Measurements from ENCODE around the gene MMP10.
"Not testable (repeated sequence)": the region's sequence is repeated elsewhere in the genome, so short reads cannot be mapped to it uniquely, and the experiment has no call there.

MMP10 gene

GRCh38 chr11:102781676-102782075, 1.2 kb upstream of the MMP10 start:
- DNase-seq = no peak

- DNase-seq = no peak
These were observed 4.0 kb downstream of the MMP10 start for GRCh38 chr11:102776454-102776853.

DNA sequence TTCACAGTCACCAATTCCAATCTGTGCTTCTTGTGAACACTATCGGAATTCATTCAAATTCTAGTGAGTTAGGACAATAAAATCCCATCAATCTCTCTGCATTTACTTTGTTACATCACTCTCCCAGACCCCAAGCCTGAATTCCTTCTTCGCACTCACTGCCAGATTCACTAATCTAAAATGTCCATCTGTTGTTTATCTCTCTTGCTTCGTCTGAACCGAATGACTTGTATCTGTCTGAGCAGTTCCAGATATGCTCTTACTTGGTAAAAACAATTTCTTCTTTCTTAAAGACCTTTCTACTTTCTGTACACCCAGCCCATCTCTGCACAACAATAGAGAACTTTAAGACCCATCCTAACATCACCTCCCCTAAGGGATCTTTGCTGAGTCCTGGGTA, 7.0 kb downstream of the MMP10 start:
- no peak for DNase-seq

- no peak for DNase-seq
These were observed 9.1 kb downstream of the MMP10 start for GRCh38 chr11:102771351-102771750.

DNA sequence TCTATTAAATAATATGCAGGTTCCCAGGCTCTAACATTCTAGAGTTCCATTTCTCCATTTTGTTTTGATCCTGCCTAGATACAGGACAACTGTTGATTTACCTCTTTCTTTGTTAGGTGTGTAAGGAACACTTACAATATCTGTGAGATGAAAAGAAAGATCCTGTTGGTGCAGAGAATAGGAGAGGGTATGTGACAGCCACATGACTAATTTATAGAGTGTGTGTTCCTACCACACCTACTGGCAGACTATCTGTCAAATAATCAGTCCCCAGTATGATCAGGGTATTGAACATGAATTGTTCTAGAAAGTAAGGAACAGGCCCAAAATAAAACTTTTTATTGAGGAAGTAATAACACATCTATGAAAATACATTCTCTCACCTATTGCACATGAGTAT, 10.2 kb downstream of the MMP10 start:
- DNase-seq = no peak

- no peak for DNase-seq
These were observed 12.6 kb downstream of the MMP10 start for GRCh38 chr11:102767800-102768199.

GRCh38 chr11:102763440-102763839, 17.0 kb downstream of the MMP10 start:
- DNase-seq = peak; percentile 75

- peak; percentile 79 for DNase-seq
These were observed 18.1 kb downstream of the MMP10 start for GRCh38 chr11:102762361-102762767.

GRCh38 chr11:102761646-102762238, 18.7 kb downstream of the MMP10 start:
- peak; percentile 79 for DNase-seq

- DNase-seq = peak; percentile 80
These were observed 19.9 kb downstream of the MMP10 start for GRCh38 chr11:102760344-102761035.

GRCh38 chr11:102757823-102758549, 22.4 kb downstream of the MMP10 start:
- peak; percentile 87 for DNase-seq

DNA sequence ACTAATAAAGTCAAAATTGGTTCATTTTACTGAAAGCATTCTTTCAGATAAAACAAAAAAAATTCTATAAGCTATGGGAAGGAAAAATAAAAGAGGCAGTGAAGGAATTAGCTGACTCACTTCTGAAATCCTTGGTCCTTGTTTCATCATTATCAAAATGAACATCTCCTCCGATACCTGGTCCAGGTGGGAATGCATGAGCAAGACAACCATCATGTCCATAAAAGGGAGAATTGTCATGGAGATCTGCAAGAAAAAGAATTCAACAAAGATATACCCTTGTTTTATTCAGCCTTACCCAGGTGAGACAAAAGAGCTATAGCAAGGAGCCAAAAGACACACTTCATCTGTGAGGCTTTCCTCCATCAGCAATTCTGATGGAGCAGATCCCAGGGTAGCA, 27.2 kb downstream of the MMP10 start:
- DNase-seq = no peak

- DNase-seq = no peak
These were observed 28.8 kb downstream of the MMP10 start for GRCh38 chr11:102751673-102752072.

- DNase-seq = no peak
These were observed 31.2 kb downstream of the MMP10 start for GRCh38 chr11:102749101-102749722.

DNA sequence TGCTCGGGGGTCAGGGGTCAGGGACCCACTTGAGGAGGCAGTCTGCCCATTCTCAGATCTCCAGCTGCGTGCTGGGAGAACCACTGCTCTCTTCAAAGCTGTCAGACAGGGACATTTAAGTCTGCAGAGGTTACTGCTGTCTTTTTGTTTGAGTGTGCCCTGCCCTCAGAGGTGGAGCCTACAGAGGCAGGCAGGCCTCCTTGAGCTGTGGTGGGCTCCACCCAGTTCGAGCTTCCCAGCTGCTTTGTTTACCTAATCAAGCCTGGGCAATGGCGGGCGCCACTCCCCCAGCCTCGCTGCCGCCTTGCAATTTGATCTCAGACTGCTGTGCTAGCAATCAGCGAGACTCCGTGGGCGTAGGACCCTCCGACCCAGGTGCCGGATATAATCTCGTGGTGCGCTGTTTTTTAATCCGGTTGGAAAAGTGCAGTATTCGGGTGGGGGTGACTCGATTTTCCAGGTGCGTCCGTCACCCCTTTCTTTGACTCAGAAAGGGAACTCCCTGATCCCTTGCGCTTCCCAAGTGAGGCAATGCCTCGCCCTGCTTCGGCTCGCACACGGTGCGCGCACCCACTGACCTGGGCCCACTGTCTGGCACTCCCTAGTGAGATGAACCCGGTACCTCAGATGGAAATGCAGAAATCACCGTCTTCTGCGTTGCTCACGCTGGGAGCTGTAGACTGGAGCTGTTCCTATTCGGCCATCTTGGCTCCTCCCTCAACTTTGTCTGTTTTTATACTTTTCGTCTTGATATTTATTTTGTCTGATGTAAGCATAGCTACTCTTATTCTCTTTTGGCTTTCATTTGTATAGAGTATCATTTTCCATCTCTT, 33.5 kb downstream of the MMP10 start:
- not testable (repeated sequence) for DNase-seq

- no peak for DNase-seq
These were observed 45.8 kb downstream of the MMP10 start for GRCh38 chr11:102734650-102735049.

- DNase-seq = peak; percentile 31
These were observed 47.1 kb downstream of the MMP10 start for GRCh38 chr11:102733232-102733875.

DNA sequence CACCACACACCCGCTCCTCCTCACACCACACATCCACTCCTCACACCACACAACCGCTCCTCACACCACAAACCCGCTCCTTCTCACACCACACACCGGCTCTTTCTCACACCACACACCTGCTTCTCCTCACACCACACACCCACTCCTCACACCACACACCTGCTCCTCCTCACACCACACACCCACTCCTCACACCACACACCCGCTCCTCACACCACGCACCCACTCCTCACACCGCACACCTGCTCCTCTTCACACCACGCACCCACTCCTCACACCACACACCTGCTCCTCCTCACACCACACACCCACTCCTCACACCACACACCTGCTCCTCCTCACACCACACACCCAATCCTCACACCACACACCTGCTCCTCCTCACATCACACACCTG, 49.5 kb downstream of the MMP10 start:
- not testable (repeated sequence) for DNase-seq

DNA sequence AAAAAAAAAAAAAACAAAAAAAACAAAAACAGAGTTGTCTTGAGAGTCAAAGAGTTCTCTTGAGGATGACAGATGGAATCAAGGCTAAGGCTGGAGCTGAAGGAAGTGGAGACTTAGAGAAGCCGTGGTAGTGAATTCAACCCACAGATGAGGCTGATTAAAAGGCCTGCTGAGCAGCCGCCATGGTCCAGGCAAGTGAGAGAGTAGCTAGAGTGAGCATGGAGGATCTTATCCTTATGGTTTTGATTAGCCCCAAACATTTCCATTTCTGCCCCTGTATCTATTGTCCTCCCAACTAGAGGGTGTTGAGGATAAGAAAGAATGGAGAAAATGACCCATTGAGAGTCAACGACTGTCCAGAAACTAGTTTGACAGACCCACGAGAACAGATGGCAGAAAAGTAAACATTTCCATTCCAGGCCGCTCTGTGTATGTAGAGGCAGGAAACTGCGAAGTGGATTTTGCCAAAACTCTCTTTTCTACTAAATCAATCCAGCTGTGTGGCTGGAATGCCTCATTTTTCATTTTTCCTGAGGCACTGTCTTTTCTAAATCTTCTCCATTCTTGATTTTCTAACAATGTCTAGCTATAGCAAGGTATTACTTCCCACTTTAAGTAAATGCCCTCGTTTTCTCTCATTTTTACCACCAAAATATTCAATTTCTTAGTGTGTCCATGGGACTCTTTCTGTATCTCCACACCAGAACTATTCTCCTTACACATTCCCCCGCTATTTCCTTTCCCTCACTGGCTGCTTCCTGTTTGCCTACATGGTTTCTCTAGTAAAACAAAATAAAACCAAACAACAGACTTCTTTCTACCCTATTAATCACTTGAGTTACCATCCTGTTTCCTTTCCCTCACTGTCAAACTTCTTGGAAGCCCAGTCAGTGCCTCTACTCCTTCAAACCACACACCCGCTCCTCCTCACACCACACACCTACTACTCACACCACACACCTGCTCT, 50.3 kb downstream of the MMP10 start:
- no peak for DNase-seq

- peak; percentile 15 for DNase-seq
These were observed 52.5 kb downstream of the MMP10 start for GRCh38 chr11:102727890-102728289.
